K562 (cell line): Measurements from ENCODE around the gene NFATC3. TPM values are rescaled to one million over a fixed set of nuclear protein-coding genes. Genes with fewer than 3 reads are reported as not detected.
A peak's percentile ranks its signal among the peaks of the same experiment; 100 is the strongest.

Experiments used
- CCNT2 ChIP-seq: IDR thresholded peaks from 2 replicates; pipeline ENCODE4 v1.6.1; 2011; ENCODE audit warnings: borderline replicate concordance, low read depth, mild to moderate bottlenecking, moderate library complexity, mixed read lengths, low read length; ENCODE audit not compliant: insufficient read length; ENCODE audit errors: extremely low read depth
- CHCHD3 ChIP-seq: fragments of 250-450 bp; sonication (Bioruptor Pico); IDR thresholded peaks from 2 replicates; pipeline ENCODE4 v2.1.2; 2022; ENCODE audit warnings: mild to moderate bottlenecking
- GATA2 ChIP-seq: sonication (generic); formaldehyde crosslinking; IDR thresholded peaks from 2 replicates; pipeline ENCODE4 v1.4.0; 2020; ENCODE audit warnings: mild to moderate bottlenecking, missing genetic modification reagents
- GTF2A2 ChIP-seq: IDR thresholded peaks from 2 replicates; pipeline ENCODE4 v1.6.1; 2016; ENCODE audit warnings: mild to moderate bottlenecking, missing genetic modification characterization, missing compliant biosample characterization
- KLF6 ChIP-seq: fragments of 250-450 bp; sonication (Bioruptor Pico); IDR thresholded peaks from 2 replicates; pipeline ENCODE4 v1.4.0; 2020; ENCODE audit warnings: mild to moderate bottlenecking, moderate library complexity, borderline replicate concordance
- NFIC ChIP-seq: fragments of 450-650 bp; IDR thresholded peaks from 2 replicates; pipeline ENCODE4 v1.6.1; 2017; ENCODE audit warnings: mild to moderate bottlenecking, inconsistent platforms
- PRPF4 ChIP-seq: fragments of 200-400 bp; formaldehyde crosslinking; IDR thresholded peaks from one replicate; pipeline ENCODE4 v1.6.1; 2017; ENCODE audit warnings: low read length, low read depth, mild to moderate bottlenecking; ENCODE audit not compliant: insufficient read depth, poor library complexity, severe bottlenecking
- PURB ChIP-seq: sonication (generic); formaldehyde crosslinking; IDR thresholded peaks from 2 replicates; pipeline ENCODE4 v1.9.0; 2021; ENCODE audit warnings: low read depth, mild to moderate bottlenecking, missing genetic modification reagents
- REST ChIP-seq, 2 experiments: fragments of 450-650 bp; formaldehyde crosslinking in 1 of 2; IDR thresholded peaks; 2 replicates each; pipeline versions ENCODE4 v1.4.0 to v1.6.1; 2014 to 2020; ENCODE audit warnings: mild to moderate bottlenecking in 2 of 2, borderline replicate concordance in 1 of 2, low read depth in 1 of 2
- STAG1 ChIP-seq: sonication (generic); formaldehyde crosslinking; IDR thresholded peaks from 2 replicates; pipeline ENCODE4 v1.5.0; 2020; ENCODE audit warnings: missing genetic modification reagents, borderline replicate concordance
- ZBTB2 ChIP-seq: fragments of 450-650 bp; IDR thresholded peaks from 2 replicates; pipeline ENCODE4 v1.6.1; 2016; ENCODE audit warnings: antibody characterized with exemption
- ZC3H4 ChIP-seq: sonication (generic); formaldehyde crosslinking; IDR thresholded peaks from 2 replicates; pipeline ENCODE4 v1.9.0; 2021; ENCODE audit warnings: missing genetic modification reagents, borderline replicate concordance
- ZFP1 ChIP-seq: fragments of 450-650 bp; formaldehyde crosslinking; IDR thresholded peaks from 2 replicates; pipeline ENCODE4 v1.4.0; 2020; ENCODE audit warnings: mild to moderate bottlenecking, mixed read lengths
- ZNF655 ChIP-seq: fragments of 250-450 bp; sonication (Bioruptor Pico); IDR thresholded peaks from 2 replicates; pipeline ENCODE4 v1.5.0; 2021
- ZNF668 ChIP-seq: fragments of 250-450 bp; sonication (Bioruptor Pico); IDR thresholded peaks from 2 replicates; pipeline ENCODE4 v1.8.0; 2022; ENCODE audit warnings: mild to moderate bottlenecking, inconsistent platforms
- polyA plus RNA-seq, 8 experiments: library from polyadenylated mRNA; depleted of rRNA in 4 of 8; stranded (reverse) in 5 of 8; unstranded in 3 of 8; fragments of >200 nt; fragmentation: Nextera tagmentation in 2 of 8; fragmentation: Illumina TruSeq in 1 of 8; extraction: Ambion mirVana in 2 of 8; extraction: Trizol in 1 of 8; gene quantifications; 2 replicates each; pipeline versions ENCODE4 v1.2.1 to v1.2.3, GENCODE V29; 2011 to 2014; ENCODE audit warnings: inconsistent platforms in 1 of 8, missing spikeins in 1 of 8
- total RNA-seq, 7 experiments: library from RNA; depleted of rRNA in 6 of 7; stranded (reverse); fragments of >200 nt in 6 of 7; fragmentation: Illumina TruSeq in 2 of 7; extraction: Trizol in 2 of 7; gene quantifications; 2 replicates each; pipeline versions ENCODE4 v1.2.1 to v1.2.3, GENCODE V29; 2011 to 2021; ENCODE audit warnings: low replicate concordance in 1 of 7

Gene NFATC3
- total and polyA plus RNA-seq, 9 of the 15 experiments (the other 6 are each of a cell fraction or from before 2014, with no cell fraction given), result 15.7 to 98.4 (median 59.4) TPM

GRCh38 chr16:68072038-68072695, 13.0 kb upstream of the NFATC3 start (continued):
- TF ChIP-seq ZNF655 (CRISPR knock-in tag) (no peak), NFIC (peak; percentile 70), GTF2A2 (tag) (no peak), ZBTB2 (no peak), ZC3H4 (CRISPR knock-in tag) (no peak), STAG1 (CRISPR knock-in tag) (no peak), REST (IDR thresholded peaks at IDR 0.05; ENCODE audit: borderline replicate concordance) (peak; percentile 63; the same call in 1 of the 2 replicates), REST (CRISPR knock-in tag; IDR thresholded peaks at IDR 0.05; ENCODE audit: low read depth) (no peak), CHCHD3 (no peak), PURB (CRISPR knock-in tag) (no peak), ZFP1 (CRISPR knock-in tag) (no peak), ZNF668 (CRISPR knock-in tag) (no peak), PRPF4 (no peak), CCNT2 (no peak), KLF6 (CRISPR knock-in tag) (no peak), GATA2 (no peak)
